ENCODE results near the gene CDK13. TPM values are rescaled to one million over a fixed set of nuclear protein-coding genes. Genes with fewer than 3 reads are reported as not detected.

Gene CDK13
- total and polyA plus RNA-seq, 4 experiments from 2014 or later: 19.5 to 101 (median 71.3) TPM

- peak overlapping the region; percentile 54 to 98 (median 74) for H3K4me3 Mint-ChIP-seq
- H3K27ac Mint-ChIP-seq: peak overlapping the region in 5 of 7 donors; percentile 4 to 72 (median 43)
- peaks cover 70% of the 10 kb centered on the region for H3K4me1 ChIP-seq (ENCODE audit: insufficient read depth, low read length)
- ChIA-PET CTCF (ENCODE audit: partially characterized antibody) (interaction anchor here (1.0 to 1.8 kb wide), 5 partner anchors 24 to 98 kb away, joined by 3 to 8 read pairs (median 4); no protein-coding TSS in a partner anchor), POLR2A (ENCODE audit: partially characterized antibody) (interaction anchor here (1.0 kb wide), 1 partner anchor 98 kb away, joined by 3 read pairs; no protein-coding TSS in a partner anchor)
- H3K36me3 Mint-ChIP-seq: peaks cover 5 to 32% of the 10 kb centered on the region in 2 donors
- H3K9me3 ChIP-seq (ENCODE audit: control insufficient read depth in 1 of 2, low read length in 2 of 2): no peaks in the 10 kb centered on the region
- H3K4me3 ChIP-seq (ENCODE audit: low read length in 2 of 2): peak overlapping the region in 1 of 2 donors; percentile 2
- no peaks in the 10 kb centered on the region for H3K36me3 ChIP-seq (ENCODE audit: insufficient read depth, low read length)
- DNase-seq: no peak
- H3K4me1 Mint-ChIP-seq: peaks cover 49 to 77% (median 58%) of the 10 kb centered on the region in 4 donors
- H3K27me3 ChIP-seq (ENCODE audit: insufficient read depth, low read length): no peaks in the 10 kb centered on the region
- H3K9me3 Mint-ChIP-seq: no peaks in the 10 kb centered on the region
- no peaks in the 10 kb centered on the region for H3K27me3 Mint-ChIP-seq
- intact Hi-C loops (cut with micrococcal nuclease): loop anchor here (5.0 to 10.0 kb wide), 3 partner anchors 220 to 1047 kb away; partner anchors contain the start of gene VPS41
- H3K27ac ChIP-seq (ENCODE audit: low read depth, low read length): no peak overlapping the region
These were observed 4.6 kb downstream of the CDK13 start for GRCh38 chr7:39954694-39955093.

GRCh38 chr7:39958038-39958437 is 8.0 kb downstream of the CDK13 start:
- Histone ChIP-seq H3K4me1 (ENCODE audit: insufficient read depth, low read length) (peaks cover 68% of the 10 kb centered on the region), H3K9me3 (ENCODE audit: control insufficient read depth in 1 of 2, low read length in 2 of 2) (no peaks in the 10 kb centered on the region)
- POLR2A ChIA-PET (ENCODE audit: partially characterized antibody): interaction anchor here (0.9 kb wide), 1 partner anchor 18 kb away, joined by 4 read pairs; no protein-coding TSS in a partner anchor

GRCh38 chr7:39967406-39968161 is 17.5 kb downstream of the CDK13 start:
- ChIA-PET CTCF (ENCODE audit: partially characterized antibody) (interaction anchor here (1.2 to 1.4 kb wide), 3 partner anchors 11 to 387 kb away, joined by 3 to 4 read pairs (median 3); no protein-coding TSS in a partner anchor), POLR2A (ENCODE audit: partially characterized antibody) (no interaction called here)
- intact Hi-C loops (cut with micrococcal nuclease): no loop called here
- Mint-ChIP-seq H3K27ac (no peak overlapping the region), H3K9me3 (peaks cover 0 to 2% (median 0%) of the 10 kb centered on the region in 8 donors), H3K4me1 (peaks cover 69 to 99% (median 84%) of the 10 kb centered on the region in 4 donors), H3K36me3 (peaks cover 4 to 10% of the 10 kb centered on the region in 2 donors), H3K27me3 (no peaks in the 10 kb centered on the region), H3K4me3 (peak overlapping the region in 5 of 8 donors; percentile 9 to 79 (median 38))
- Histone ChIP-seq H3K4me3 (ENCODE audit: low read length in 2 of 2) (no peak overlapping the region), H3K27ac (ENCODE audit: low read depth, low read length) (no peak overlapping the region), H3K9me3 (ENCODE audit: control insufficient read depth in 1 of 2, low read length in 2 of 2) (no peaks in the 10 kb centered on the region), H3K27me3 (ENCODE audit: insufficient read depth, low read length) (no peaks in the 10 kb centered on the region), H3K4me1 (ENCODE audit: insufficient read depth, low read length) (peaks cover 59% of the 10 kb centered on the region), H3K36me3 (ENCODE audit: insufficient read depth, low read length) (no peaks in the 10 kb centered on the region)
- DNase-seq: no peak

More at GRCh38 chr7:39958038-39958437, 8.0 kb downstream of the CDK13 start:
- H3K36me3 ChIP-seq (ENCODE audit: insufficient read depth, low read length): no peaks in the 10 kb centered on the region
- H3K27me3 ChIP-seq (ENCODE audit: insufficient read depth, low read length): no peaks in the 10 kb centered on the region
- peaks cover 16 to 32% of the 10 kb centered on the region in 2 donors for H3K36me3 Mint-ChIP-seq
- H3K27me3 Mint-ChIP-seq: no peaks in the 10 kb centered on the region
- peak overlapping the region in 3 of 8 donors; percentile 10 to 74 (median 48) for H3K4me3 Mint-ChIP-seq
- peak overlapping the region in 1 of 7 donors; percentile 38 for H3K27ac Mint-ChIP-seq
- CTCF ChIA-PET (ENCODE audit: partially characterized antibody): interaction anchor here (1.6 to 2.8 kb wide), 3 partner anchors 61 to 95 kb away, joined by 4 to 10 read pairs (median 7); no protein-coding TSS in a partner anchor
- H3K9me3 Mint-ChIP-seq: peaks cover 0 to 2% (median 0%) of the 10 kb centered on the region in 8 donors
- H3K4me3 ChIP-seq (ENCODE audit: low read length in 2 of 2): no peak overlapping the region
- no peak overlapping the region for H3K27ac ChIP-seq (ENCODE audit: low read depth, low read length)
- intact Hi-C loops (cut with micrococcal nuclease): loop anchor here (10.0 kb wide), 1 partner anchor 223 kb away; no protein-coding TSS in a partner anchor
- peaks cover 56 to 88% (median 72%) of the 10 kb centered on the region in 4 donors for H3K4me1 Mint-ChIP-seq
- no peak for DNase-seq

- Mint-ChIP-seq H3K9me3 (peaks cover 0 to 2% (median 0%) of the 10 kb centered on the region in 8 donors), H3K27ac (peak overlapping the region in 4 of 7 donors; percentile 27 to 63 (median 41)), H3K27me3 (no peaks in the 10 kb centered on the region), H3K4me3 (peak overlapping the region; percentile 1 to 79 (median 42)), H3K36me3 (peaks cover 4 to 10% of the 10 kb centered on the region in 2 donors), H3K4me1 (peaks cover 71 to 97% (median 85%) of the 10 kb centered on the region in 4 donors)
- POLR2A ChIA-PET (ENCODE audit: partially characterized antibody): no interaction called here
- H3K4me3 ChIP-seq (ENCODE audit: low read length in 2 of 2): no peak overlapping the region
- H3K27me3 ChIP-seq (ENCODE audit: insufficient read depth, low read length): no peaks in the 10 kb centered on the region
- H3K36me3 ChIP-seq (ENCODE audit: insufficient read depth, low read length): no peaks in the 10 kb centered on the region
- H3K27ac ChIP-seq (ENCODE audit: low read depth, low read length): no peak overlapping the region
- intact Hi-C loops (cut with micrococcal nuclease): no loop called here
- peaks cover 71% of the 10 kb centered on the region for H3K4me1 ChIP-seq (ENCODE audit: insufficient read depth, low read length)
- no peaks in the 10 kb centered on the region for H3K9me3 ChIP-seq (ENCODE audit: control insufficient read depth in 1 of 2, low read length in 2 of 2)
- CTCF ChIA-PET (ENCODE audit: partially characterized antibody): interaction anchor here (1.4 kb wide), 1 partner anchor 73 kb away, joined by 4 read pairs; no protein-coding TSS in a partner anchor
- DNase-seq: no peak
These were observed 19.4 kb downstream of the CDK13 start for GRCh38 chr7:39969431-39969830.

GRCh38 chr7:39971924-39972323 is 21.9 kb downstream of the CDK13 start:
- Histone ChIP-seq H3K27me3 (ENCODE audit: insufficient read depth, low read length) (no peaks in the 10 kb centered on the region), H3K36me3 (ENCODE audit: insufficient read depth, low read length) (no peaks in the 10 kb centered on the region), H3K9me3 (ENCODE audit: control insufficient read depth in 1 of 2, low read length in 2 of 2) (no peaks in the 10 kb centered on the region), H3K4me1 (ENCODE audit: insufficient read depth, low read length) (peaks cover 89% of the 10 kb centered on the region), H3K4me3 (ENCODE audit: low read length in 2 of 2) (no peak overlapping the region), H3K27ac (ENCODE audit: low read depth, low read length) (no peak overlapping the region)
- Mint-ChIP-seq H3K36me3 (peaks cover 4 to 10% of the 10 kb centered on the region in 2 donors), H3K9me3 (peaks cover 0 to 2% (median 0%) of the 10 kb centered on the region in 8 donors), H3K4me1 (peaks cover 58 to 77% (median 65%) of the 10 kb centered on the region in 4 donors), H3K4me3 (peak overlapping the region in 5 of 8 donors; percentile 2 to 44 (median 39)), H3K27me3 (no peaks in the 10 kb centered on the region), H3K27ac (peak overlapping the region in 2 of 7 donors; percentile 7 to 41)
- POLR2A ChIA-PET (ENCODE audit: partially characterized antibody): interaction anchor here (1.1 kb wide), 1 partner anchor 24 kb away, joined by 3 read pairs; no protein-coding TSS in a partner anchor
- CTCF ChIA-PET (ENCODE audit: partially characterized antibody): interaction anchor here (1.2 kb wide), 1 partner anchor 75 kb away, joined by 3 read pairs; no protein-coding TSS in a partner anchor
- intact Hi-C loops (cut with micrococcal nuclease): no loop called here
- no peak for DNase-seq

GRCh38 chr7:39973801-39974200 is 23.7 kb downstream of the CDK13 start:
- Histone ChIP-seq H3K4me3 (ENCODE audit: low read length in 2 of 2) (no peak overlapping the region), H3K4me1 (ENCODE audit: insufficient read depth, low read length) (peaks cover 89% of the 10 kb centered on the region), H3K27ac (ENCODE audit: low read depth, low read length) (no peak overlapping the region), H3K9me3 (ENCODE audit: control insufficient read depth in 1 of 2, low read length in 2 of 2) (no peaks in the 10 kb centered on the region), H3K36me3 (ENCODE audit: insufficient read depth, low read length) (no peaks in the 10 kb centered on the region), H3K27me3 (ENCODE audit: insufficient read depth, low read length) (no peaks in the 10 kb centered on the region)
- H3K4me3 Mint-ChIP-seq: peak overlapping the region in 2 of 8 donors; percentile 43 to 46
- H3K36me3 Mint-ChIP-seq: peaks cover 0 to 10% of the 10 kb centered on the region in 2 donors
- peaks cover 40 to 58% (median 47%) of the 10 kb centered on the region in 4 donors for H3K4me1 Mint-ChIP-seq
- ChIA-PET CTCF (ENCODE audit: partially characterized antibody) (no interaction called here), POLR2A (ENCODE audit: partially characterized antibody) (no interaction called here)
- no peak for DNase-seq
- no peaks in the 10 kb centered on the region for H3K27me3 Mint-ChIP-seq
- H3K27ac Mint-ChIP-seq: peak overlapping the region in 1 of 7 donors; percentile 10
- peaks cover 0 to 2% (median 0%) of the 10 kb centered on the region in 8 donors for H3K9me3 Mint-ChIP-seq
- intact Hi-C loops (cut with micrococcal nuclease): no loop called here
